Heart right ventricle (tissue), 16 donors: ENCODE results near the gene OR12D1. TPM values are rescaled to one million over a fixed set of nuclear protein-coding genes. Genes with fewer than 3 reads are reported as not detected.

Source experiments
- ATAC-seq, 8 donors: fragments of 200-7000 bp; cut with Tn5 transposase; one replicate each; pipeline ENCODE4 v1.9.1; 2020; ENCODE audit warnings: mild to moderate bottlenecking in 8 of 8, moderate library complexity in 8 of 8, moderate number of reproducible peaks in 1 of 8
- DNase-seq, 2 donors: peaks; one replicate each; pipeline ENCODE4 v3.0.0-alpha.2; 2020
- H3K27ac ChIP-seq, 10 donors: fragments of 200-600 bp; sonication (generic) in 2 of 10; one replicate each; pipeline versions ENCODE4 v1.5.0 to v1.8.0; 2020 to 2022; ENCODE audit warnings: mild to moderate bottlenecking in 3 of 10
- H3K27me3 ChIP-seq, 7 donors: fragments of 200-600 bp; one replicate each; pipeline ENCODE4 v1.8.0; 2021 to 2022; ENCODE audit warnings: mild to moderate bottlenecking in 2 of 7
- H3K36me3 ChIP-seq, 9 donors: fragments of 200-600 bp; sonication (generic) in 1 of 9; one replicate each; pipeline versions ENCODE4 v1.5.0 to v1.8.0; 2020 to 2022; ENCODE audit warnings: mild to moderate bottlenecking in 2 of 9
- H3K4me1 ChIP-seq, 9 donors: fragments of 200-600 bp; sonication (generic) in 1 of 9; one replicate each; pipeline versions ENCODE4 v1.5.0 to v1.8.0; 2020 to 2022; ENCODE audit warnings: mild to moderate bottlenecking in 4 of 9
- H3K4me3 ChIP-seq, 10 donors: fragments of 200-600 bp; sonication (generic) in 2 of 10; one replicate each; pipeline versions ENCODE4 v1.5.0 to v1.8.0; 2020 to 2022; ENCODE audit warnings: mild to moderate bottlenecking in 7 of 10, moderate library complexity in 2 of 10
- H3K9me3 ChIP-seq, 11 donors: fragments of 200-600 bp in 10 of 11; sonication (generic) in 2 of 11; one replicate each; pipeline versions ENCODE4 v1.5.0 to v1.8.0; 2013 to 2022; ENCODE audit warnings: mild to moderate bottlenecking in 2 of 11, control low read depth in 1 of 11, moderate library complexity in 1 of 11
- WGBS, 2 donors: extraction: QIAGEN DNeasy Blood & Tissue Kit; methylation state at CpG; one replicate each; pipeline ENCODE4 v1.1.7; 2013; ENCODE audit warnings: inconsistent platforms in 1 of 2; 5-methylcytosine and 5-hydroxymethylcytosine counted together
- intact Hi-C, 10 donors: fragments of 100-400 bp; cut with DNase I; formaldehyde crosslinking; loops; one replicate each; pipeline versions ENCODE4 v1.11.1 to v1.14.2; 2022
- polyA plus RNA-seq, 2 donors: library from polyadenylated mRNA; stranded (reverse); fragments of 200-250 nt; gene quantifications; one replicate each; pipeline ENCODE4 v1.2.3, GENCODE V29; 2013
- total RNA-seq, 10 donors: library from RNA; stranded (reverse); fragmentation: NEBNext Ultra II Directional in 3 of 10; extraction: Animal tissue kit (Norgen Biotek cat#: 25700) in 3 of 10; gene quantifications; one replicate each; pipeline versions ENCODE4 v1.2.1 to v1.2.4, GENCODE V29; 2021 to 2023
- TF ChIP-seq, protein P1 (sequence below), 9 donors: fragments of 200-600 bp; sonication (generic) in 2 of 9; IDR thresholded peaks; one replicate each; pipeline versions ENCODE4 v1.5.0 to v1.8.0; 2021 to 2022; ENCODE audit warnings: antibody characterized with exemption in 9 of 9, mild to moderate bottlenecking in 5 of 9, moderate library complexity in 1 of 9
- donor health status: Arrhythmogenic right ventricular cardiomyopathy.
- donor health status: ischemic (EF 13 %, LVEDD 7.1; RV severe dilation, severe dysfunction).
- donor health status: healthy with polysubstance abuse.
- donor health status: DM: no; HTN: yes; CAD: no.
- donor health status: DM: no; HTN: no; CAD: no.
- donor health status: ischemic (EF 25% LVEDD 6.9; RV normal size, moderate dysfunction).
- donor health status: ischemic (EF 25% LVEDD 5.7; RV mildly dilated, moderate dysfunction).
- donor health status: healthy.
- donor health status: DM: yes; HTN: yes; CAD: no.
- donor health status: Ischemic cardiomyopathy.
- donor health status: ischemic (EF 35%, LVEDD 5.7; RV mildly dilated, moderate dysfunction).
- donor health status: nonischemic (EF 11% LVEDD 7.7; RV severe dilation, severe dysfunction).
- donor health status: DM: yes; HTN: yes; CAD: no.
- donor health status: PGD.
- donor health status: ischemic (EF 29% LVEDD 5.4; RV normal size, mild dysfunction).
- donor health status: nonischemic (EF 23%, LVEDD 6.1; RV moderate dilation, normal function).

The OR12D1 gene
- total and polyA plus RNA-seq, 12 donors: not detected

GRCh38 chr6:29447670-29448069 lies 32.9 kb downstream of the OR12D1 start:
- intact Hi-C loops: no loop called here
- no peak overlapping the region for H3K27ac ChIP-seq
- peaks cover 0 to 31% (median 0%) of the 10 kb centered on the region in 7 donors for H3K27me3 ChIP-seq
- H3K36me3 ChIP-seq: no peaks in the 10 kb centered on the region
- DNase-seq (no peak), ATAC-seq (no peak)
- peaks cover 0 to 4% (median 0%) of the 10 kb centered on the region in 11 donors for H3K9me3 ChIP-seq
- 100% methylated on average over 1 of the region's 1 CpG for WGBS, 2 donors
- no peaks in the 10 kb centered on the region for H3K4me1 ChIP-seq
- TF ChIP-seq, protein P1, sequence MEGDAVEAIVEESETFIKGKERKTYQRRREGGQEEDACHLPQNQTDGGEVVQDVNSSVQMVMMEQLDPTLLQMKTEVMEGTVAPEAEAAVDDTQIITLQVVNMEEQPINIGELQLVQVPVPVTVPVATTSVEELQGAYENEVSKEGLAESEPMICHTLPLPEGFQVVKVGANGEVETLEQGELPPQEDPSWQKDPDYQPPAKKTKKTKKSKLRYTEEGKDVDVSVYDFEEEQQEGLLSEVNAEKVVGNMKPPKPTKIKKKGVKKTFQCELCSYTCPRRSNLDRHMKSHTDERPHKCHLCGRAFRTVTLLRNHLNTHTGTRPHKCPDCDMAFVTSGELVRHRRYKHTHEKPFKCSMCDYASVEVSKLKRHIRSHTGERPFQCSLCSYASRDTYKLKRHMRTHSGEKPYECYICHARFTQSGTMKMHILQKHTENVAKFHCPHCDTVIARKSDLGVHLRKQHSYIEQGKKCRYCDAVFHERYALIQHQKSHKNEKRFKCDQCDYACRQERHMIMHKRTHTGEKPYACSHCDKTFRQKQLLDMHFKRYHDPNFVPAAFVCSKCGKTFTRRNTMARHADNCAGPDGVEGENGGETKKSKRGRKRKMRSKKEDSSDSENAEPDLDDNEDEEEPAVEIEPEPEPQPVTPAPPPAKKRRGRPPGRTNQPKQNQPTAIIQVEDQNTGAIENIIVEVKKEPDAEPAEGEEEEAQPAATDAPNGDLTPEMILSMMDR (IDR thresholded peaks at IDR 0.05): no peak
- H3K4me3 ChIP-seq: no peak overlapping the region

- peaks cover 0 to 4% (median 0%) of the 10 kb centered on the region in 11 donors for H3K9me3 ChIP-seq
- no peak overlapping the region for H3K27ac ChIP-seq
- intact Hi-C loops: no loop called here
- no peaks in the 10 kb centered on the region for H3K4me1 ChIP-seq
- ATAC-seq (no peak), DNase-seq (no peak)
- H3K27me3 ChIP-seq: peaks cover 0 to 26% (median 0%) of the 10 kb centered on the region in 7 donors
- WGBS, 2 donors: 73 to 77% methylated on average over 3 of the region's 3 CpGs
- no peak overlapping the region for H3K4me3 ChIP-seq
- H3K36me3 ChIP-seq: no peaks in the 10 kb centered on the region
- TF ChIP-seq, protein P1 (IDR thresholded peaks at IDR 0.05): no peak
Observed at GRCh38 chr6:29451471-29452193, 36.9 kb downstream of the OR12D1 start.

DNA sequence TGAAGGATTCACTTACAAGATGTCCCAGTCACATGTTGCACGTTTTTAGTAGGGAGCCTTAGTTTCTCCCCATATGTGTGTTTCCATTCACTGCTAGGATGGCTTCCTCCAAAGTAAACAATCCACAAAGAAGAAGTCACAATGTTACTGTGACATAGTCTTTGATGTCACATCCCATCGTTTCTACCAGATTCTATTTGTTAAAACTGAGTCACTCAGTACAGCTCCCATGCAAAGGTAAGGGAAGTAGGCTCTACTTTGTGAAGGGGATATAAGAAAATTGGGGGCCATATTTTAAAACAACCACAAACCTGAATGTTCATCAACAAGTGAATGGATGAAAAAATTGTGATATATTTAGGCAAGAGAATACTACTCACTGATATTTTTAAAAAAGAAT lies 42.2 kb downstream of the OR12D1 start, which contains the start of the genes OR11A1 and OR2H1:
Gene OR11A1, minus strand, starts transcription at position 101 of the 400 bp plus-strand sequence. CDS start 29,430 bp downstream, outside the sequence.
Gene OR2H1, plus strand, starts transcription at position 185 of the 400 bp plus-strand sequence. CDS start 4,615 bp downstream, outside the sequence.
- TF ChIP-seq, protein P1 (IDR thresholded peaks at IDR 0.05): no peak
- H3K9me3 ChIP-seq: no peaks in the 10 kb centered on the region
- ATAC-seq (no peak), DNase-seq (no peak)
- H3K36me3 ChIP-seq: no peaks in the 10 kb centered on the region
- no peaks in the 10 kb centered on the region for H3K4me1 ChIP-seq
- H3K4me3 ChIP-seq: no peak within 1 kb of the TSS
- 60 to 65% methylated on average over 2 of the region's 2 CpGs for WGBS, 2 donors
- intact Hi-C loops: no loop called here
- peaks cover 0 to 7% (median 4%) of the 10 kb centered on the region in 7 donors for H3K27me3 ChIP-seq
- H3K27ac ChIP-seq: no peak within 1 kb of the TSS

- 75 to 85% methylated on average over 5 of the region's 5 CpGs for WGBS, 2 donors
- Histone ChIP-seq H3K27ac (no peak overlapping the region), H3K4me1 (no peaks in the 10 kb centered on the region), H3K27me3 (peaks cover 0 to 12% (median 4%) of the 10 kb centered on the region in 7 donors), H3K4me3 (no peak overlapping the region), H3K36me3 (no peaks in the 10 kb centered on the region), H3K9me3 (no peaks in the 10 kb centered on the region)
- TF ChIP-seq, protein P1 (IDR thresholded peaks at IDR 0.05): no peak
- ATAC-seq (no peak), DNase-seq (no peak)
- intact Hi-C loops: no loop called here
Observed at GRCh38 chr6:29461021-29461814, 46.5 kb downstream of the OR12D1 start.
